ENCODE data around the gene ALG11. TPM values are rescaled to one million over a fixed set of nuclear protein-coding genes. Genes with fewer than 3 reads are reported as not detected.

ALG11 gene
- total RNA-seq, 1 donor from 2014 or later, result 34.0 TPM

GRCh38 chr13:52033039-52033438 lies 20.8 kb downstream of the ALG11 start:
- H3K36me3 Mint-ChIP-seq (ENCODE audit: low read depth), result peaks cover 28% of the 10 kb centered on the region
- no peaks in the 10 kb centered on the region for H3K27me3 Mint-ChIP-seq (ENCODE audit: low read depth)
- H3K4me1 Mint-ChIP-seq, result peaks cover 5% of the 10 kb centered on the region
- TF ChIP-seq CTCF (conservative IDR thresholded peaks at IDR 0.05), result no peak
- H3K27ac Mint-ChIP-seq (ENCODE audit: unreplicated experiment), result no peak overlapping the region
- H3K4me3 Mint-ChIP-seq, result no peak overlapping the region
- peaks cover 3% of the 10 kb centered on the region for H3K9me3 Mint-ChIP-seq
- no peak for DNase-seq (ENCODE audit: low read depth, low spot score)

GRCh38 chr13:52034616-52035226 lies 22.5 kb downstream of the ALG11 start:
- Mint-ChIP-seq H3K36me3 (ENCODE audit: low read depth) (peaks cover 15% of the 10 kb centered on the region), H3K27ac (ENCODE audit: unreplicated experiment) (no peak overlapping the region), H3K9me3 (peaks cover 3% of the 10 kb centered on the region), H3K4me1 (peaks cover 5% of the 10 kb centered on the region), H3K27me3 (ENCODE audit: low read depth) (no peaks in the 10 kb centered on the region), H3K4me3 (no peak overlapping the region)
- no peak for TF ChIP-seq CTCF (conservative IDR thresholded peaks at IDR 0.05)
- no peak for DNase-seq (ENCODE audit: low read depth, low spot score)

GRCh38 chr13:52036037-52036436 lies 23.8 kb downstream of the ALG11 start:
- peaks cover 5% of the 10 kb centered on the region for H3K4me1 Mint-ChIP-seq
- H3K27ac Mint-ChIP-seq (ENCODE audit: unreplicated experiment), result no peak overlapping the region
- no peak overlapping the region for H3K4me3 Mint-ChIP-seq
- no peak for TF ChIP-seq CTCF (conservative IDR thresholded peaks at IDR 0.05)
- no peak for DNase-seq (ENCODE audit: low read depth, low spot score)
- peaks cover 8% of the 10 kb centered on the region for H3K9me3 Mint-ChIP-seq
- no peaks in the 10 kb centered on the region for H3K27me3 Mint-ChIP-seq (ENCODE audit: low read depth)
- H3K36me3 Mint-ChIP-seq (ENCODE audit: low read depth), result peaks cover 9% of the 10 kb centered on the region

GRCh38 chr13:52043675-52044074 lies 31.5 kb downstream of the ALG11 start:
- DNase-seq (ENCODE audit: low read depth, low spot score), result no peak
- Mint-ChIP-seq H3K36me3 (ENCODE audit: low read depth) (peaks cover 10% of the 10 kb centered on the region), H3K9me3 (peaks cover 13% of the 10 kb centered on the region), H3K4me3 (no peak overlapping the region), H3K27ac (ENCODE audit: unreplicated experiment) (no peak overlapping the region), H3K4me1 (no peaks in the 10 kb centered on the region), H3K27me3 (ENCODE audit: low read depth) (no peaks in the 10 kb centered on the region)
- no peak for TF ChIP-seq CTCF (conservative IDR thresholded peaks at IDR 0.05)

GRCh38 chr13:52047463-52047862 lies 35.3 kb downstream of the ALG11 start:
- H3K4me1 Mint-ChIP-seq, result no peaks in the 10 kb centered on the region
- DNase-seq (ENCODE audit: low read depth, low spot score), result no peak
- no peaks in the 10 kb centered on the region for H3K27me3 Mint-ChIP-seq (ENCODE audit: low read depth)
- no peak for TF ChIP-seq CTCF (conservative IDR thresholded peaks at IDR 0.05)
- H3K36me3 Mint-ChIP-seq (ENCODE audit: low read depth), result peaks cover 3% of the 10 kb centered on the region
- peaks cover 7% of the 10 kb centered on the region for H3K9me3 Mint-ChIP-seq
- no peak overlapping the region for H3K27ac Mint-ChIP-seq (ENCODE audit: unreplicated experiment)
- H3K4me3 Mint-ChIP-seq, result no peak overlapping the region
